ENCODE data around the gene NPAS3.

- TF ChIP-seq POLR2A (IDR thresholded peaks at IDR 0.05; ENCODE audit: low read length) (no peak), GATA1 (IDR thresholded peaks at IDR 0.05; ENCODE audit: low read depth, low read length) (no peak)
Observed at GRCh38 chr14:32897698-32898064, 41.0 kb upstream of the NPAS3 start.

Data from erythroblast (primary cell).